GM19468 (cell line): ENCODE data around the gene VPS37D.
"Not testable (repeated sequence)": the region's sequence is repeated elsewhere in the genome, so short reads cannot be mapped to it uniquely, and the experiment has no call there.

Source experiments
- ATAC-seq: cut with Tn5 transposase; IDR thresholded peaks from one replicate; pipeline ENCODE4 v1.9.1; 2021; ENCODE audit warnings: mild to moderate bottlenecking, moderate library complexity, moderate number of reproducible peaks; ENCODE audit not compliant: unreplicated experiment; ENCODE audit errors: extremely low read depth

Gene VPS37D

DNA sequence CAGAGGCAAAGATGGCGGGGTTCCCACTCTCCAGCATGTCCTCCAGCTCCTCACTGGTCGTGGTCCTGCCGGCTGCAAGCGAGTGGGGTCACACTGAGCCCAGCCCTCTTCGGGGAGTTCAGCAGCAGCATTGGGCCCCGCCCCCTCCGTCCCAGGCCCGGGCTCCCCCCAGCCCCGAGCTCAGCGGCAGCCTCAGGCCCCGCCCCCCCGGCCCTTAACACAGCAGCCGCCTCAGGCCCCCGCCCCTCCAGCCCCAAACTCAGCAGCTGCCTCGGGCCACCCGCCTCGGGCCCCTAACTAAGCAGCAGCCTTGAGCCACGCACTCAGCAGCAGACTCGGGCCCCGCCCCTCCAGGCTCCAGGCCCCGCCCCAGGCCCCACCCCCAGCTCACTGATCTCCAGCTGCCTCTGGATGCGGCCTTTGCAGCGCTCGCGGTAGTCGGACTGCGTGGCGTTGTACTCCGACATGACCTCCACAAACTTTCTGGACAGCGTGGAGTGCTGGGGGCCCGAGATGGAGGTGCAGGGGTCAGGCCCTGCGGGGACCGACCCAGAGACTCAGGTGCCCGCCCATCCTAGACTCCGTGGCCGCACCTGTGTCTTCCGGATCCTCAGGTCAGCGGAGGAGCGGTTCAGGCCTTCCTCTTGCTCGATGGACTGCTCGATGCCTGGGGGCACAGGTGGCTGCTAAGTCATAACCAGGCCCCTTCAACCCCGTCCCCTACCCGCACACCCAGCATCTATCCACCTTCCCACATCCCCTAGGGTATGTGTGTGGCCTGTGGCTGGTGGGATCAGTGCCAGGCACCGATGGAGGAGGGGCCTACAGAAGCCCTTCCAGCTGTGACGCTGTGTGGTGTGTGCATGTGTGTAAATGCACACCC is 36.4 kb downstream of the VPS37D start:
- no peak for ATAC-seq

DNA sequence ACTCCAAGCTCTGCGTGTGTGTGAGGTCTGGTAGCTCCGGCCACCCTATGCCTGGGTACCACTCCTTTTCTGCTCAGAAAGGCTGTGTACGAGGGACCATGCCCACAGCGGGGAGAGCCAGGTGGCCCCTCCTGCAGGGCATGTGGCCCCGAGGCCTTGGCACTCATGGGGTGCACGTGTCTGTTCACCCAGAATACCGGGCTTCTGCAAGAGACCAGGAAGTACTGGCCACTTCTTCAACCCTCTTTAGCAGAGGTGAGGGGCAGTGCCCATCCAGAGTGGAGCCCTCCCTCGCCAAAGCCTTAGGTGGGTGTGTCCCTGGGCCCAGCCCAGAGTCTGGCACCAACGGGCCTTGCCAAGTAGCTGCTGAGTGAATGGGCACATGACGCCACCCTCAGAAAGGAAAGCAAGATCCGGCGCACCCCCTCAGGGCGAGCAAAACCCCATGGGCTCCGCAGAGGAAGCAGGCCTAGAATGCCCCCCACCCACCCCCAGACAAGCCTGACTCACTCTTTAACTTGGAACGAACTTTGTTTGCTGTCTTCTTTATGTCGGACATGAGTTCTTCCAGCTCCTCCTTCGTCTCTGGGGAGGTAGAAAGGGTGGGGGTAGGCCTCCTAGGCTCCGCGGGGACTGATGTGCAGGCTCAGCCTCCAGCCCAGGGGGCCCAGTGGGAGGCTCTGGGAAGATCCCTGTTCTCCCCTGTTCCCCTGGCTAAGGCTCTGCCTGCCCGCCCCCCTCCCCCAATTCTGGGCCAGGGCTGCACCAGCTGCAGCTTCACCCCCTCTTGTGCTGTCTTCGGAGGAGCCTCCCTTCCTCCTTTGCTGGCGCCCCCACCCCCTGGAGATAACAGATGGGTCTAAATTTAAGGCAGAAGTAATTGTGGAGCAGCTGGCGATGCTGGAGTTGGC is 37.3 kb downstream of the VPS37D start:
- ATAC-seq: no peak

DNA sequence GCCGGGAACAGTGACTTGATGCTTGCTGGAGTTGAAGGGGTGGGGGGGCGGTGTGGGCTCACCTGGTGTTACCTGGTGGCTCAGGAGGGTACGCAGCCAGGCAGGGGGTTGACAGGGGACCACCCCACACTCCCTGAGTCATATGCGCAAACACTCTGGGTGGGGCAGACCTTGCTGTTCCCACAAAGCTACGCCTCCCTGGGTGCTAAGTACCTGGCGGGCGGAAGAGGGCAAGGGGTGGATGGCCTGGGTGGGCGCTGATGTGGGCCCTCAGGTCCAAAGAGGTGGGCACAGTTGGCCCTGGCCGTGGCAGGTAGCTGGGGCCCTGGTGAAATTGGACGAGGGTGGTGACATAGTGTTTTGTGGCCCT is 37.9 kb downstream of the VPS37D start:
- no peak for ATAC-seq

DNA sequence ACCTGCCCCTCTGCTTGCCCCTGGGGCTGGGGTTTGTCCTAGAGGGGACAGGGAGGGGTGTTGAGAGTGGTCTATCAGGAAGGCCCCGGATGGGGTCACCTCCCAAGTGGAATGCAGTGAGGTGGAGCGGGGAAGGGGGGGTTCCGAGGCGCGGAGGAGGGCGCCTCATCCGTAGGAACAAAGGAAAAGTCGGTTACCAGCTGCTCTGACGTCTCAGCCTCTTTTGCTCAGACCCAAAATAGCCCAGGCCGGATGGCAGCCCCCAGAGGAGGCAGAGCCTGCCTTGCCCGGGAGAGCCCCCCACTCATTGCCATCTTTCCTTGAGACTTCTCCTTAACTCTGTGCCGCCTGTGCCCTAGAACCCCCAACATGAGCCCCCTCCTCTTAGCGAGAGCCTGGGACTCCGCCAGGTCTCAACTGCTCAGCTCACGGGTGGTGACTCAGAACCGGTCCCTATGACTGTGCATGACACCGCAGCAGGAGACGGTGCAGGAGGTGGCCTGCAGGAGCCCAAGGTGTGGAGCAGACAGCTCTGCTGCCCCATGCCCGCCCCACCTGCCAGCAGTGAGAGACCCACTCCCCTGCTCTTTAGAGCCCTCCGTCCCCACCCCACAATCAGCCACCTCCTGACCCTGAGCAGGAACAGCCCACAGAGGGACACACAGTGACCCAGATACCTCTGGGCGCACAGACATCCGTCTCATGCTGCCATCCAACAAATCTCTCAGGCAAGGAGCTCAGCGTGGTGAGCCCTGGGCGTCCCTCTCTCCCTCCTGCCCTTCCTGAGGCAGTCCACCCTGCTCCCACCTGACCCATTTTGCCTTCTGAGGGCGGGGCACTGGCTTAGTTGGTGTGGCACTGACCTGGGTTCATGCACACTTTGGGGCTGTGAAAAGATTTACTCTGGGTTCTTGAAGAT is 38.8 kb downstream of the VPS37D start:
- no peak for ATAC-seq

DNA sequence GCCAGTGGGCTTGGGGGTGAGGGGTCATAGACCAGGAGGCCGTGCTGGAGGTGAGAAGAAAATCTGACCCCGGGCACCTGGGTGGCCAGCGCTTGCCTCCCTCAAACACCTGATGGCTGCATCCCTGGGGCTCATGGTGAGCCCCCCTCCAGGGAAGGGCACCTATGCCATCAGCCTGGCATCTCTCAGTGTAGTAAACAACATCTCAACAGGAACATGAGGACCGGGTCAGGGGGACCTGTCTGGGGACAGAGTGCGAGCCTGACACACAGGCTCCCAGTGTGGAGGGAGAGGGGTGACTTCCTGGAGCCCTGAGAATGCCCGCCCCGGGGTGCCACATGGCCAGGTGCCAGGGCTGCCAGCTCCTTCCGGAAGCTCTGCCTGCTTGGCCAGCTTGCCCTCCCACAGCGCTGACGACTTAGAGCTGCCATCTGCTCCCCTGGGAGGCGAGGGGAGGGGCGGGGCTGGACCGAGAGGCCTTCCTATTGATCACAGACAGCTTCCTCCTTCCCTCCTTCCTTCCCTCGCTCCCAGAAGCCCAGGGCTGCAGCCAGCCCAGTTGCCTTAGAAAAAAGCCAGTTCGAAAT is 39.5 kb downstream of the VPS37D start:
- ATAC-seq: no peak

DNA sequence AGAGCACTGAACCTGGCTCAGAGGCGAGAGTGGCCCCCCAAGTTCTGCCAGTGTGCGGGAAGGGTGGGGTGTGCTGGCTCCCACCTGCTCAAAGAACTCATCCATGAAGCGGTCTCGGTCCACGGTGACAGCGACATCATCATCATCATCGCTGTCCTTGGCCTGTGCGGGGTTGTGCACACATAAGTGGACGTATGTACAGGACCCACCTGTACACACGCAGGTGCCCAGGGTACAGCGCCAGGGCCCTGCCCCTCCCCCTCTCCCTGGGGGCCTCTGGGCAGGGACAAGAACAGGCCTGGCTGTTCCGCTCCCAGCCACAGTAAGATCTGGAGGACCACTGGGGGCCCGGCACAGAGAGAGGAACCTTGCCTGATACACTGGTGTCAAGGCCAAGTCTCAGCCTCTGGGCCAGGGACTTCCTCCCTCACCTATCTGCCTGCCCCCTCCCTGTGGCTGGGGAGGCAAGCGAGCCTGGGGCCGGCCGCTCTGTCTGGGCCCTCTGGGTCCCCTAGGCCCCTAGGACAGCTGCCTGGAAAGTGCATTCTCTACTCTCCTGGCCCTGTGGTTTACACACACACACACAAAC is 41.4 kb downstream of the VPS37D start:
- ATAC-seq: no peak

DNA sequence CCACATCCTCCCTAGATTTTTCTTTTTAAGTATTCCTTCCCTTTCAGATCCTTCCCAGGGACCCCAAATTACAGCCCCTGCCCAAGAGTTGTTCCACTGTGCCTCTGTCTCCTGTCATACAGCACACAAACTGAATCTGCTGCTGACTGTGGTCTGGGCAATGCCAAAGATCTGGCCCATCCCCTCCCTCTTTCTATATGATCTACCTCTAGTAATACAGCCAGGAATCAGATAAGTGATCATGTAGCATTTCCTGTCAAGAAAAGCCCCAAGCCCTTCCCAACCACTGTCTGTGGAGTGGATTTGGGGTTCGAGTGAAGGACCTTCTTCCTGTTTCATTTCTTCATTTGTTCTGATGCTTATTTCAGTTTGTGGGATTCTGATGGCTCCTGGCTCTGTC is 45.1 kb downstream of the VPS37D start:
- ATAC-seq: no peak

DNA sequence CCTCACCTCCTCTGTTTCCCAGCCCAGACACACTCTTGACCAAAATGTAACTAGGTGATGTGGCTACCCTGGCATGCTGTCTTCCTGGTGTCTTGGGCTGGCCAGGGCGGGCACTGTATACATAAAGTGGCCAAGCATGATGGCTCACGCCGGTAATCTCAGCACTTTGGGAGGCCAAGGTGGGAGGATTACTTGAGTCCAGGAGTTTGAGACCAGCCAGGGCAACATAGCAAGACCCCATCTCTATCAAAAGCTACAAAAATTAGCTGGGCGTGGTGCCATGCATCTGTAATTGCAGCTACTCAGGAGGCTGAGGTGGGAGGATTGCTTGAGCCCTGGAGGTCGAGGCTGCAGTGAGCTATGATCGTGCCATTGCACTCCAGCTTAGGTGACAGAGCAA is 45.7 kb downstream of the VPS37D start:
- not testable (repeated sequence) for ATAC-seq

DNA sequence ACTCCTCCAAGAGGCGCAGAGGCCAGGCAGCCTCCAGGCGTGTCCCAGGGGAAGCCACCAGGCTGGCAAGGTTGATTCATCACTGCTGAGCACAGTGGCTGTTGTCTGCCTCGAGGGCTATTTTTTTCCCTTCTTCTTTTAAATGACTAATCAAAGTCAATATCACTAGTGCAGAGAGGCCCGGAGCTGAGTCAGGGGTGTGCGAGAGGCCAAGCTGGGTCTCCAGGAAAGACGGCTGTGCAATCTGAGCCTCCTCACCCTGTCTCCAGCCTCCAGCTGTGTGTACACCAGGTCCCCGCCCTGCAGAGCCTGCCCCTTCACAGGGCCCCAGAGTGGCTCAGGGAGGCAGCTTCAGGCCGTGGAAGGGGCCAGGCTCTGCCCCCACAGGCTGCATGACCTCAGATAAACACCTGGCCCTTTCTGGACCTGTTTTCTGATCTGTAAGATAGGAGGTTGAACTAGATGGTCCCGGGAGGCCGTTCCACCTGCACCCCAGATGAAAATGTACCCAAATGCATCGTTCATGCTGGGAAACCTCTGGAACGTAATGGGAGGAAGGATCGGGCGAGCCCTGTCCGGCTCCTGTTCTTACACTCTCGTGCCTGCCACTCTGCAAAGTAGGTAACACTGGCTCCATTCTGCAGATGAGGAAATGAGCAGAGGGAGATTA is 48.2 kb downstream of the VPS37D start:
- no peak for ATAC-seq

DNA sequence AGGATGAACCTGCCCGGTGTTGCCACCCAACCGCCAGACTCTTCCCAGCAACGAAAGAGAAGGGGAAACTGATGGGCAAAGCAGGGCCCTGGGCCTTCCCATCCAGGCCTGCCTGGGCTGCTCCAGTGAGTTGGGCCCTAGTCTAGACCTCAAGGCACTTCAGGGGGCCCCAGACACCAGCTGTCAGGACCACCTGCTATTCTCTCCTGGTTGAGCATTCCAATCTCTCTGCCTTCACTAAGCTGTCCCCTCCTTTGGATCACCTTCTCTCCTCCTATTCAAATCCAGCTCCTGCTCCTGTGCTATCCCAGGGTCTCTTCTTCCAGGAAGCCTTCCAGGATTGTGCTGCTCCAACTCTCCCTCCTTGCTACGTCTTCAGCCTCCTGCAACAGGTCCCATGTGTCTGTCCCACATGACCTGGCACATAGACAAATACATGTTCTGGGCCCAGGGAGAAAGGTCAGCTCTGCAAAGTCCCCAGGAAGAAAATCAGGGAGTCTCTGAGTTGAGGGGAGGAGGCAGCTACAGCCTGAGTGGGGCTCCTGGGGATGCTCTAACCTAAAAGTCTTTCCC is 48.8 kb downstream of the VPS37D start:
- no peak for ATAC-seq

DNA sequence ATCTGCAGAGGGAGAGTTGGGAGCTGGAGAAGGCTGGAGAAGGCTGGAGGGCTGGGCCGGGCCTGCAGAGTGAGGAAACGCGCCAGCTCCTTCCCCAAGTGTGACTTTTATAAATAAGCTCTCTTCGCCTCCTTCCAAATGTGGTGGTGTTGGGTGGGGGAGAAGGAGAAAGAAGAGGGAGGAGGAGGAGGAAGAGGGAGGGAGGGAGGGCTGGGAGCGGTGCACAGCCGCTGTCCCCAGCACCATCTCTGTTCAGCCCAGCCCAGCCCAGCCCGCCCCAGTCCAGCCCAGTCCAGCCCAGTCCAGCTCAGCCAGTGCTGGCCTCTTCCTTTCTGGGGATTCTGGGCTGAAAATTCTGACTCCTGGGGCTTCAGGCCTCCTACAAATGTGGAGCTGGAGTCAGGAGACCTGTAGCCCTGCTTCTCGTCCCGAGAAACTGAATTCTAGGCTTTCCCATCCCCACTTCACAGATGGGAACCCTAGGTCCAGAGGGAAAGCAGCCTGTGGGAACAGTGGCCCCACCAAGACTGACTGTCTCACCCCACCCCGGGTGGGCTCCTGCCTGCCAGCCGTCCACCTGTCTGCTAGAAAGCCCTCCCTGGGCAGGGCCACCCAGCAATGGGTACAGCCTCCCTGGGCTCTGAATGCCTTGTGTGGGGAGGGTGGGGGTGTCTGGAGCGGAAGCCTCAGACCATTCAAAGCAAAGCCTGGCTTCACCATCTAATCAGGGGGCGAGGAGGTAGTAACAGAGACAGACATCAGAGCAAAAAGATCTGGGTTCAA is 49.6 kb downstream of the VPS37D start:
- no peak for ATAC-seq

DNA sequence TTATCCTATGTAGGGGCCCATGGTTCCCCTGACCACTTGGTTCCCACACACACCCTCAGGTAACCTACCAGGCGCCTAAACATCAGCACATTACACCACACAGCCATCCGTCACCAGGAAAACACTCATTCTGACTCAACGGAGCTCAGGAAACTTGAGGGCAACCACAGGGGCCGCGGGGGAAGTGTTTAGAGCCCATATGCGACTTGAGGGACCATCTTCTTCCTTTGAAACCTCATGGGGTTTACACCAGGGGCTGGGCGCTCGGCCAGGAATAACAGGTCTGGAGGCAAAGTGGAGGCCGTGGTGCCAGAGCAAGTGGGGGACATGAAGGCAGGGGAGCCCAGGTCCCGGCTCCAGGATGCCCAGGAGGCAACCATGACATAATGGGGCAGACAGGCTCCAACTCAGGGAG is 50.4 kb downstream of the VPS37D start:
- ATAC-seq: no peak

DNA sequence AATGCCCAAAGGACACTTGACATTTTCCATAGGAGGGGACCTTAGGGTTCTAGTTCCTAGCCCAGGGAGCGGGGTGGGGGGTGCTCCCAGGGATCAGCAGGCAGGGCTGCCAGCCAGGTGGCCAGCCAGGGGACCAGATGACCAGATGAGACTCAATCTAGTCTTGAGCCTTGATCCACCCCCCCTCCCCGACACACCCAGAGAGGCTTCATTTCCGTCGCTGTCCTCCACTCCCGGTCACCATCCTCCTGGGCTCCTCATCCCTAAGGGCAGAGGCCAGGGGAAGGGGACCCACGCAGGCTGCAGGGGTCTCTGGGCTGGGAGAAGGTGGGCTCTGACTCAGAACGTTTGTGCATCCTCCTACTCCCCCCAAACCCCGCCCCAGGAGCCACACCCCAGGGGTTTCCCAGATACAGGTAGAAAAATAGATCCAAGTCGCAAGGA is 50.8 kb downstream of the VPS37D start:
- ATAC-seq: no peak

DNA sequence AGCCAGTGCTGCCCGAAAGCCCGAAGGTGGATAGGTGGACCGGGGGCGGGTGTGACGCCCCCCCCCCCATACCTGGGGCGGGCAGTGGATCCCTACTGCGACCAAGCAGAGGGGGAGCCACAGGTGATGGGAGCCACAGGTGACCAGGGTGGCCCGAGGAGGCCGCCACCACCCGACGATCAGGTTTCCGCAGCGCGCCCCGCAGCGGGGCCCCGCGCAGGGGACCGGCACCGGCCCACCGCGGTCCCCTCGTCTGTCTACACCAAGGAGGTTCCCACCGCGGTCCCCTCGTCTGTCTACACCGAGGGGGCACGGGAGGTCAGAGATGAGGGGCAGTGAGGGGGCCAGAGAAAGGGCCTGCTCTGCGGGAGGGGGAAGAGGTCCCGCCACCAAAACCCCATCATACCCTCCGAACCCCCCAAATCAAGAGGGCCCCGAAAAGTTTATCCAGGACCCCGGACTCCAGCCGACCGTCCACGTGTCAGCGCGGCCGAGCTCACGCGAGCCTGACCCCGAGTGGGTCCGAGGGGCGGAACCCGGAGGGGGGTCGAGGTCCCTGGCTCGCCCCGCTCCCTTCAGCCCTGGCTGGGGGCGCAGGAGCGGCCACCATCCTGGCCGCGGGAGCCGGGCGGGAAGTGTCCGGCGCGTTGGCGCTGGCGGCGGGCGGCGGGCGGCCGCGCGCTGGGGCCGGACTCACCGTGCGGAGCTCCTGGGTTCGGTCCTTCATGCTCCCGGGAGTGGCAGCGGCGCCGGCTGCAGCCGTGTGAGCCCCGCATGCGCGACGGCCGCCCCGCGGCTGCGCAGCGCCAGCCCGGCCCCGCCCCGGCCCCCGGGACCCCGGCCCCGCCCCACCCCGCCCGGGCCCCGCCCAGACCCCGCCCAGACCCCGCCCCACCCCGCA is 51.5 kb downstream of the VPS37D start, which contains the start of gene STX1A:
Gene STX1A, minus strand, starts transcription at position 765 of the 901 bp plus-strand sequence. Its CDS starts 38 bp downstream, at position 727.
- ATAC-seq: no peak

DNA sequence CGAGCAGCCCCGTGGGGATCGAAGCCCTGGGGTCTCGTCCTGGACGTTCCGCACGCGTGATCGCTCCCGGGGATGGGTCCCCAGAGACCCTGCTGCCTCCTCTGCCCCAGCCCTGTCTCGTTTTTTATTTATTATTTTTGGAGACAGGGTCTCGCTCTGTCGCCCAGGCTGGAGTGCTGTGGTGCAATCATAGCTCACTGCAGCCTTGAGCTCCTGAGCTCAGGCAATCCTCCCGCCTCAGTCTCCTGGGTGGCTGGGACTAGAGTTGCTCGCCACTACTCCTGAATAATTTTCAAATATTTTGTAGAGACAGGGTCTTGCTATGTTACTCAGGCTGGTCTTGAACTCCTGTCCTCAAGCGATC is 52.2 kb downstream of the VPS37D start:
- ATAC-seq: no peak

DNA sequence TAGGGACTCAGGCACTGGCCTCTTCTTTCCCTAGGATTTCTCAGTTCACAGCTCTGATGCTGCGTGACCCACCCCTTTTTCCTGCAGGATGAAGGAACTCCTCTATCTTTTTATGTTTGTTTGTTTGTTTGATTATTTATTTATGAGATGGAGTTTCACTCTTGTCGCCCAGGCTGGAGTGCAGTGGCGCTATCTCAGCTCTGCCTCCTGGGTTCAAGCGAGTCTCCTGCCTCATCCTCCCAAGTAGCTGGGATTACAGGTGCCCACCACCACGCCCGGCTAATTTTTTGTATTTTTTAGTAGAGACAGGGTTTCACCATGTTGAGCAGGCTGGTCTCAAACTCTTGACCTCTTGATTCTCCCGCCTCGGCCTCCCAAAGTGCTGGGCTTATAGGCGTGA is 52.8 kb downstream of the VPS37D start:
- ATAC-seq: not testable (repeated sequence)

DNA sequence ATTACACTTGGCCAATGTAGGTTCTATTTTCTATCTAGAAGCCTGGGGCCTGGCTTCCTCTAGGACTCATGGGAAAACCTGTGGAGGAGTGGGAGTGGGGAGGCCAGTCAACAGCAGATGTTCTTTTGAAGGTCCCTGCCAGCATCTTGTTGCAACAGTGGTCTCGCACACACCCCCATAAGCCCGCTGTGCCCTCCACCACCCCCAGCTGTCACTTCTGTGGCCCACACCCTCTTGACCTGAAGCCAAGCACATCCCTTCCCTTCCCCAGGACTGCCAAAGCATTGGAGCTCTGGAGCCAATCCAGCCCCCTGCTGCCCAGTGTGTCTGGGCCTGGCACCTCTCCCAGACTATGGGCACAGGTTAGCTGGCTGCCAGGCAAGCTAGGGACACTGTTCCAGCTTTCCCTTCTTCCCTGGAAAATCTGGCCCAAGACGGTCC is 53.8 kb downstream of the VPS37D start:
- no peak for ATAC-seq
